GM10266 (cell line): ENCODE results near the gene MID2.
"Not testable (repeated sequence)": the region's sequence is repeated elsewhere in the genome, so short reads cannot be mapped to it uniquely, and the experiment has no call there.

Experiments used
- DNase-seq: peaks from one replicate; pipeline ENCODE4 v3.0.0; 2012; ENCODE audit errors: extremely low spot score
- CTCF ChIP-seq: IDR thresholded peaks from 2 replicates; pipeline ENCODE4 v1.5.1; 2012; ENCODE audit warnings: mild to moderate bottlenecking, low read depth; ENCODE audit not compliant: control insufficient read depth, insufficient read depth; ENCODE audit errors: missing control alignments

The MID2 gene

GRCh38 chrX:107805179-107805578, 20.5 kb upstream of the MID2 start:
- TF ChIP-seq CTCF: no peak
- DNase-seq: no peak

GRCh38 chrX:107810053-107810452, 15.6 kb upstream of the MID2 start:
- not testable (repeated sequence) for DNase-seq

GRCh38 chrX:107818900-107819521, 6.7 kb upstream of the MID2 start:
- TF ChIP-seq CTCF: no peak
- DNase-seq: no peak

GRCh38 chrX:107823042-107823441, 2.6 kb upstream of the MID2 start:
- TF ChIP-seq CTCF: no peak
- DNase-seq: no peak

GRCh38 chrX:107823456-107823855, 2.2 kb upstream of the MID2 start:
- TF ChIP-seq CTCF: no peak
- DNase-seq: no peak

GRCh38 chrX:107826238-107827029, 768 bp downstream of the MID2 start:
- DNase-seq: peak; percentile 30
- no peak for TF ChIP-seq CTCF

GRCh38 chrX:107827030-107827831, 1.6 kb downstream of the MID2 start:
- no peak for TF ChIP-seq CTCF
- no peak for DNase-seq
